Activated CD8-positive, alpha-beta memory T cell treated with anti-CD3 and anti-CD28 coated beads for 36 hours (primary cell): ENCODE results near the gene AFDN. TPM values are rescaled to one million over a fixed set of nuclear protein-coding genes. Genes with fewer than 3 reads are reported as not detected.

ENCODE experiments used
- CTCF ChIA-PET: fragments of 350-600 bp; sonication (Branson Sonifier 250); formaldehyde crosslinking; loops from one replicate; lab custom pipeline; 2021; ENCODE audit warnings: antibody characterized with exemption; lab: Charles Lee
- POLR2A ChIA-PET: fragments of 350-600 bp; sonication (Branson Sonifier 250); formaldehyde crosslinking; loops from one replicate; lab custom pipeline; 2021; ENCODE audit warnings: antibody characterized with exemption; lab: Charles Lee
- total RNA-seq, 2 experiments: library from RNA; stranded (reverse); gene quantifications; one replicate each; pipeline ENCODE4 v1.2.3, GENCODE V29; 2021

Gene AFDN
- total RNA-seq, 2 experiments from 2014 or later = 25.5 to 29.6 TPM

- POLR2A ChIA-PET = no interaction called here
- CTCF ChIA-PET = no interaction called here
Observed at GRCh38 chr6:167811040-167811439, 15.7 kb upstream of the AFDN start.

DNA sequence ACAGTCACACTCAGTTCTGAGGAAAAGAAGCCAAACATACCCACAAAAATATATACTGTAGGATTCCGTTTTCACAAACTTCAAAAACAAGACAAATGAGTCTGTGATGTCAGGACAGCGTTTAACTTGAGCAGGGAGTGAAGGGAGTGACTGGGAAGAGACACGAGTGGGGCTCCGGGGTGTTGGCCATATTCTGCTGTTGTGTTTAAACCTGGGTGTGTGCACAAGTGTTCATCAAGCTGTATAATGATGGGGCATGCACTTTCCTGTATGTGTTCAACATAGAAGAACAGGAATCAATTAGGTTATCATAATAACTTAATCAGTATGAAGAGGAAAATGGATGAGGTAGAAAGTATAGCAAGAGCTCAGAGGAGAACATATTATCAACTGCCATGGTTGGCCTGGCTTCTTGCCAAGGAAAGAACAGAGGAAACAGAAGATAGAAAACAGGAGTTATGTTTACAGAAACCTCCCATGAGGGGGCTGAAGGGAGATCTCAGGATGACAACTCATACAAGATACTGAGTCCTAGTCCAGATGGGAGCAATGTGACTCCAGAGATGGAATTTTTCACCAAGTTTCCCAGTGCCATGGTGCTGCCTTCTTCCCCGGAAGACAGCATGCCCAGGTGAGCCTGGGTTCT, 15.1 kb upstream of the AFDN start:
- ChIA-PET POLR2A (no interaction called here), CTCF (no interaction called here)

- POLR2A ChIA-PET = no interaction called here
- CTCF ChIA-PET = no interaction called here
Observed at GRCh38 chr6:167812088-167812487, 14.6 kb upstream of the AFDN start.

- POLR2A ChIA-PET = no interaction called here
- CTCF ChIA-PET = no interaction called here
Observed at GRCh38 chr6:167815296-167815980, 11.3 kb upstream of the AFDN start.

- POLR2A ChIA-PET = no interaction called here
- CTCF ChIA-PET = no interaction called here
Observed at GRCh38 chr6:167817016-167817415, 9.7 kb upstream of the AFDN start.

- ChIA-PET POLR2A (no interaction called here), CTCF (interaction anchor here (0.7 kb wide), 1 partner anchor 1103 kb away, joined by 3 read pairs; no protein-coding TSS in a partner anchor)
Observed at GRCh38 chr6:167817729-167818128, 9.0 kb upstream of the AFDN start.

- CTCF ChIA-PET = interaction anchor here (0.6 kb wide), 1 partner anchor 40 kb away, joined by 3 read pairs; no protein-coding TSS in a partner anchor
- POLR2A ChIA-PET = no interaction called here
Observed at GRCh38 chr6:167819576-167819975, 7.1 kb upstream of the AFDN start.

- POLR2A ChIA-PET = no interaction called here
- CTCF ChIA-PET = no interaction called here
Observed at GRCh38 chr6:167820681-167821080, 6.0 kb upstream of the AFDN start.

DNA sequence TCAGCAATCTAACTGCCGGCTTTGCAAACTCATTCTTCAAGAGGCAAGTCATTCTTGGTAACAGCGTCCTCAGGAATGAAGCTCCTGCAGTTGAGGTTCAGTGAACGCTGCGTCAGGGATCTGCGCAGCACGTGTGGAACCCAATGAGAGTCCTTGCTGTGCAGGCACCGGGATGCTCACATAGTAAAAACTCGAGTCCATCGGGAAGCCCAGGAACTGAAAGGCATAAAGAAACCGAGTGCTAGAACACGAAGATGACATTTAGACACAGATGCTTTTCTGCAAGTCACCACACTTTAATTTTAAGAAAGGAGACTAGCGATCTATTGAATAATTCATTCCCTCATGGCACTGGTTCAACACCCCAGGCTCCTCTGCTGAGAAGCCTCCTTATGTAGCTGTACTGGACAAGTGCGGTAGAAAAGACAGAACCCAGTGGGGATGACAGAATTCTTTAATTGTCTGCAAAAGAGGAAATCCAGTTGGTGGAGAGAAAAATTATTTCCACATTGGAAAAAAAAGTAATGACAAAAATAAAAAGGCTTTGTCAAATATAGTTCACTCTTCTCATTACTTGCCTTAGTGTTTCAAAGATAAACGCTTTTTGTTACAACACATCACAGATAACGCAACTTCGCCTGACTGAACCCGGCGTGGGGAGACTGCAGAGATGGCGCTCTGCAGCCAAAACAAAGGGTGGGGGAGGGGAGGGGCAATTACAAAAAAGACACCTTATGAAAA, 1.9 kb upstream of the AFDN start:
- ChIA-PET POLR2A (no interaction called here), CTCF (no interaction called here)

GRCh38 chr6:167825332-167826229, 1.1 kb upstream of the AFDN start:
- ChIA-PET POLR2A (no interaction called here), CTCF (no interaction called here)

DNA sequence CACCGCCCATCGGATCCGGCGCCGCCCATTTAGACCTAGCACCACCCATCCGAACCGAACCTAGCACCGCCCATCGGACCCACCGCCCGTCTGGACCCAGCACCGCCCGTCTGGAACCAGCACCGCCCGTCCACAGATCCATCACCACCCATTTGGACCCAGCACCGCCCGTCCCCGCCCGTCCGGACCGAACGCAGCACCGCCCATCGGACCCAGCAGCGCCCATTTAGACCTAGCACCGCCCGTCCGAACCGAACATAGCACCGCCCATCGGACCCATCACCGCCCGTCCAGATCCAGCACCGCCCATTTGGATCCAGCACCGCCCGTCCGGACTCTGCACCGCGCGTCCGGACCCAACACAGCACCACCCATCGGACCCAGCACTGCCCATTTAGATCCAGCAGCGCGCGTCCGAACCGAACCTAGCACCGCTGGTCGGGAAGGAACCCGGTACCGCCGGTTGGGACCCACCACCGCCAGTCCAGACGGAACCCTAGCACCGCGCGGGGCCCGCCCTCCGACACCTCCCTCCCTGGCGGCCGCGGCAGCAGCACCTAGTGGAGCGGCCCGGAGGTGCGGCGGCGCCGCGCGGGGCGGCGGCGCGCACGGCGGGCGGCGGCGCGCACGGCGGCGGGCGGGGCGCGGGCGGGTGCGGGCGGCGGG, 348 bp upstream of the AFDN start:
- ChIA-PET CTCF (no interaction called here), POLR2A (no interaction called here)

- POLR2A ChIA-PET = no interaction called here
Observed at GRCh38 chr6:167827583-167828324, 1.0 kb downstream of the AFDN start.

DNA sequence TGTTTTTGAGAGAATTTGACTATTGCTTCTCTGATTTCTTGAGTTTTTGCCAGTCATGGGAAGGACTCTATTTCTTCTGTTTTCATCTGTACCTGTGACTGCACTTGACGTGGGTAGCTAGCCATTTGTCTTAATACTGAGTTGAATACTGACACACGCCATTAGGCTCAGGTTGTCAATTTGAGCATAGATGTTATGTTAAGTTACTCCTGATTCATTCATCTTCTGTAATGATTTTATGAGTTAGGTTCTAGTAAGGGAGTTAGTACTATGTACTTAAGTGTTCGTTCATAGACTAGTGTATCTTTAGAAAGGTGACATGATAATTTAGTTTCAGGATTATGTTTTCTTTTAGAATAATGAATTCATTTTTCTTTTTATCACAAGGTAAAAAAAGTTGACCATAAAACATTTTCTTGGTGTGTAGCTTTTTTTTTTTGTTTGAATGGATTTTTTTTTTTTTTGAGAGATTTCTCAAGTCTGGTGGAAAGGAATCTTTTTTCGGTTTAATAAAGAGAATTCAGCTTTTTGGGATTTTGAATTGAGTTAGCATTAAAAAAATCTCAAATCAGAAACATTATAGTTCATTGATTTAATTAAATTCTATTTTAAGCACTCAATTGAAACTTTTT, 1.7 kb downstream of the AFDN start:
- POLR2A ChIA-PET = no interaction called here
- CTCF ChIA-PET = no interaction called here

More at GRCh38 chr6:167827583-167828324, 1.0 kb downstream of the AFDN start:
- CTCF ChIA-PET = no interaction called here

DNA sequence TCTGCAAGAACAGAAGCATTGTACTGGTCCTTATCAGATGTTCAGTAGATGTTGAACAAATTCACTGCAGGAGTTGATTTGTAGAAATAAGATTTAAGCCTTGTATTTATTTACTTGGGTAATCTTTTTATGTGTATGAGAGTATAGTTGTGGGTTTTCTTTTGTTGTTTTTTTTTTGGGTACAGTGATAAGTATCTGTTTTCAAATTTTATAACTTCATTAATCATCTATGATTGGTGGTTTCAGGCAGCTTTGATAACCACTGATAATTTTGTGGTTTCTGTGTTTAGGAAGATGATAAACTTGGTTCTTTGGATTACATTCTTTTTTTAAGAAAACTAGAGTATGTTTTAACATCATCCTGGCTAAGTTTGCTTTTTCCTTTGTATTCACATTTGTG, 2.8 kb downstream of the AFDN start:
- CTCF ChIA-PET = no interaction called here
- POLR2A ChIA-PET = no interaction called here

DNA sequence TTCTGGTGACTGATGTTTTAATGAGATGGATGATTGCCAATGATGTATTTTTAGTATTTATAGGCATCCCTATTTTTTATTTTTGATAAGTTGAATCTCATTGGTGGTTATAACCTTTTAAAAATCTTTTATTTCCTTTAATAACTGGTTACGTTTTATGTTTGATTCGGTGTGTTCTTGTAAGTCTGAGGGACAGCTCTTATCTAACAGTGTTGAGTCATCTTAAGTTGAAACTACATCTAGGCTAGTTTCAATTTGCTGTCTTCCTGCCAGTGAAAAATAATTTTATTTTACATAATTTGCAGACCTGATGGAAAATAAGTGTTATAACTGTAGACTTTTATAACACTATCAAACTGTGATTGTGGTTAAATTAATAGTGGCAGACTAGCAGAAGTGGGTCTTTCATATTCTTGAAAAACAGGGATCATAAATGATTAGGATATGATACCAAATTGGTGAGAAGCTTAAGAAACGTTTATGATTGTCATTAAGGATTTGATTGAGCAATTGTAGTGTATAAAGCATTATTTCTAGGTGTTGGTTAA, 4.6 kb downstream of the AFDN start:
- POLR2A ChIA-PET = no interaction called here
- CTCF ChIA-PET = no interaction called here

DNA sequence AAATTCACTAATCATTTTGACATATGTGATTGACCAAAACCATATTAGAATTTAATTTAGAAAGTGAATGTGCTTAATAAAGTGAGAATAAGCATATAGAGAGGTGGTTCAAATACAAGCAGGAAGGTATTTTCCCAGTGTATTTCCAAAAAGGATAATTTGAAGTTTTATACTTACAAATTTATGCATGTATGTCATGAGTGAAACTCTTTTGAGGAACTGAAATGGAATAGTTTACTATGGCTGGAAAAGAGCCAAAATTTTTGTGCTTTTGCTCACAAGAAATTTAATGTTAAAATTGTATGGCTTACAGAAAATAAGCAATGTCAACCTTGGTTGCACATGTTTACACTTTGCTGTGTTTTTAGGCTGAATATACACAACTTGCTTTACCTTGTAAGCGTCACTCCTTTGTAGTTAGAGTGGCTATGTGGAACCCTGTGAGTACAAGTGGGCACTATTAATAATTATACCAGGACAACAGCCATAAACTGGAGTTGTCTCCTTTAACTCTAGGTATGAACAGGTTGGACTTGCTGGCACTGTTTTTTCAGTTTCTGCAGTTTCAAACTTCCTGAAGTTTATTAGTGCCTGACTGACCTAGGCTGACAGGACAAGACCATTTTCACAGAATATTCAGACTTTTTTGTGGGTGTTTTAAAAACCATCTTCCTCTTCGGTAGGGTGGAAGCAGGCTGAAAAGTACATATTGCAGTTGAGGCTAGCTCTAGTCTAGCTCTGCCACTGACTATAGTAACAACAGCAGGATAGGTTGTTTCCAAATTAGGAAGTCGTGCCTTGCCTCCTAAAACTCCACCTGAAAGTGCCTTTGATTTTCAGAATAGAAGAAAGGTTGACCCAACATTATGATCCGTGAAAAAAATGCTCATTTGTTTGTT, 6.0 kb downstream of the AFDN start:
- ChIA-PET CTCF (no interaction called here), POLR2A (no interaction called here)

GRCh38 chr6:167833396-167833763, 6.7 kb downstream of the AFDN start:
- ChIA-PET CTCF (no interaction called here), POLR2A (no interaction called here)
